WI38 (cell line): ENCODE data around the gene PPP1R8.
A peak's percentile ranks its signal among the peaks of the same experiment; 100 is the strongest.
"Not testable (repeated sequence)": the region's sequence is repeated elsewhere in the genome, so short reads cannot be mapped to it uniquely, and the experiment has no call there.

Source experiments
- H3K4me3 ChIP-seq: 2 replicates; pipeline ENCODE4 v1.5.1; 2011; ENCODE audit warnings: low read depth, mild to moderate bottlenecking, control low read depth, low read length
- CTCF ChIP-seq: IDR thresholded peaks from 2 replicates; pipeline ENCODE4 v1.5.1; 2012; ENCODE audit warnings: low read depth, mild to moderate bottlenecking, control low read depth, low read length

PPP1R8 gene

DNA sequence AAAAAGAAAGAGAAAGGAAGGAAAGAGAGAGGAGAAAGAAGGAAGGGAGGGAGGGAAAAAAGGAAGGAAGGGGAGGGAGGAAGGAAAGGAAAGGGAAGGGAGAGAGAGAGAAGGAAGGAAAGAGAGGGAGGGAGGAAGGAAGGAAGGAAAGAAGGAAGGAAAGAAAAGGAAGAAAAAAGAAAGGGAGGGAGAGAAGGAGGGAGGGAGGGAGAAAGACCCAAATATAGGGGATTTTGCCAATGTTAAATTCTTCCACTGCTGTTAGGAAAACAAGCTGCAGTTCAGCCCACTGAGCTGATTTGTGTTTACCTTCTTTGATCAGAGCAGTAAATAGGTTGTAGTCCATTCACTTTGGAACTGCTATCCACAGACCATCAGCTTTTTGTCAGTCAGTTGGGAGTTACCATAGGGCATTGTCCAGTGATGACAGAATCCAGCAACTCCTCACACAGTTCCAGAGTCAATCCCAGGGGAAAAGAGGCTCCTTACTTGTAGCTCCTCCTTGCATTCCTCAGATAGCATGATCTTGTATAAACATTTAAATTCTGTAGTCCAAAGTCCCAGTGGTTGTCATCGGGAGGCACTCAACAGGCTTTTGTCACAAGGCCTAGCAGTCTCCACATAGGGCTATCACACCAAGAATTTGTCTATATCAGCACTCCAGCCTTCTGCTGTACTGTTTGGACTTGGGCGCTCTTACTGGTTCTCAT is 13.5 kb upstream of the PPP1R8 start:
- TF ChIP-seq CTCF, result no peak
- H3K4me3 ChIP-seq, result no peak overlapping the region

DNA sequence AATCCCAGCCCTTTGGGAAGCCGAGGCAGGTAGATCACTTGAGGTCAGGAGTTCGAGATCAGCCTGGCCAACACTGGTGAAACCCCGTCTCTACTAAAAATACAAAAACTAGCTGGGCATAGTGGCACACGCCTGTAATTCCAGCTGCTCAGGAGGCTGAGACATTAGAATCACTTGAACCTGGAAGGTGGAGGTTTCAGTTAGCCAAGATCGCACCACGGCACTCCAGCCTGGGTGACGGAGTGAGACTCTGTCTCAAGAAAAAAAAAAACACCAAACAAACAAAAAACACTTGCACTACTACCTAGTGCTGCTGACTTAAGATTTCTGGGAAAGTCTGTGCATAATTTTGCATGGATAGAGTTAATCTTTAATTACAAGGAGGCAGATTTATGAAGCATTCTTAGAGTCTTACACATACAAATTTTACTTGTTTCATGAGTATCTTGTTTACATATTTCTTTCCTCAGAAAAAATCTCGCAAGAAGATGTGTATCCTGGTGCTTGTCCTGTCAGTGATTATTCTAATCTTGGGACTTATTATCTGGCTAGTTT is 8.7 kb upstream of the PPP1R8 start:
- H3K4me3 ChIP-seq, result no peak overlapping the region
- no peak for TF ChIP-seq CTCF

GRCh38 chr1:27823784-27824183 is 6.8 kb upstream of the PPP1R8 start:
- no peak for TF ChIP-seq CTCF

GRCh38 chr1:27824411-27824810 is 6.2 kb upstream of the PPP1R8 start:
- H3K4me3 ChIP-seq, result no peak overlapping the region
- no peak for TF ChIP-seq CTCF

More at GRCh38 chr1:27823784-27824183, 6.8 kb upstream of the PPP1R8 start:
- H3K4me3 ChIP-seq, result no peak overlapping the region

- not testable (repeated sequence) for H3K4me3 ChIP-seq
Measured at GRCh38 chr1:27829339-27829960, 1.1 kb upstream of the PPP1R8 start.

DNA sequence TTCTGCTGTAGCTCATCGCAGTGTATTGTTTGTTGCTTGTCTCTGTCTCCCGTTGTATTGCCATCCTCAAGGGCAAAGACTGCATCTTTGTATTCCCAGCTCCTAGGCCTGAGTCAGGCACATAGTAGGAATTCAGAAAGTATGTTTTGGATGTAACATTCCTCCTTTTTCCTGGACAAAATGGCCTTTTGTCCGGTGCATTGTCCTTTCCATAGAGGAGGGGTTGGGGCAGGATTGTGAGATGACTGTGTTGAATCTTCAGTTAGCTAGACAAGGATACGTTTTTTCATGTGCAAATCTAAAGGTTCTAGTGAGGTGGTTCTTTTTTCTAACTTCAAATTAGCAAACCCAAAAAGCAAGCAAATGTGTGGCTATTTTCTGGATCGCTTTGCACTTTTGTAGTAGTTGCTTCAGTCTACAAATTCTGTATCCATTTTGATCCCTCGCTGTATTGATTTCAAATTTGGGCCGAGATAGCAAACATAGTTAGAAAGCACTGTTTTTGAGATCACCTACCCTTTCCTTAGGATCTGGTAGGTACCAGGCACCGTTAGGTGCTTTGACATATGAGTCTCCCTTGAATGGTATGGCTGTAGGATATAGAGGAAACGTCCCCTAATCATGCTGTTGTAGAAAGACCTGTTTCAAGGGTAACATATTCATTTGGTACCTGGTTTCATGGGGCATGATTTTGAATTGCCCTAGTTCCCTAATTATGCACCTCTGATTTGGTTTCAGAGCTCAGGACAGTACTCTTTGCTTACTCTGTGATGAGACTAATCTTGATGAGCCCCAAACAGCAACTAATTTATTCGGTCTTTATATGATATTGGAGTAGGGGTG is 1.2 kb downstream of the PPP1R8 start:
- TF ChIP-seq CTCF, result no peak
- H3K4me3 ChIP-seq, result peak overlapping the region; percentile 95

GRCh38 chr1:27832762-27833161 is 2.2 kb downstream of the PPP1R8 start:
- TF ChIP-seq CTCF, result no peak
- H3K4me3 ChIP-seq, result no peak overlapping the region
